Retinal pigment epithelial cell (primary cell): ENCODE results near the gene PTPRK.

Experiments
- DNase-seq: peaks from one replicate; pipeline ENCODE4 v3.0.0-alpha.2; 2010; ENCODE audit warnings: low read depth
- H3K4me3 ChIP-seq: 2 replicates; pipeline ENCODE4 v1.5.1; 2011; ENCODE audit warnings: mild to moderate bottlenecking, low read length, control low read depth, moderate library complexity
- CTCF ChIP-seq: conservative IDR thresholded peaks from 2 replicates; pipeline ENCODE4 v1.5.1; 2011; ENCODE audit warnings: low read depth, low read length, control low read depth, inconsistent platforms

Gene PTPRK

GRCh38 chr6:128244751-128245405 is 275.5 kb downstream of the PTPRK start:
- no peak for DNase-seq
- no peak for TF ChIP-seq CTCF
- no peak overlapping the region for H3K4me3 ChIP-seq

- H3K4me3 ChIP-seq, result no peak overlapping the region
- no peak for TF ChIP-seq CTCF
Measured at GRCh38 chr6:128242765-128243403, 277.5 kb downstream of the PTPRK start.

GRCh38 chr6:128241216-128241615 is 279.2 kb downstream of the PTPRK start:
- DNase-seq, result no peak
- TF ChIP-seq CTCF, result no peak
- H3K4me3 ChIP-seq, result no peak overlapping the region

More at GRCh38 chr6:128242765-128243403, 277.5 kb downstream of the PTPRK start:
- DNase-seq, result no peak

- H3K4me3 ChIP-seq, result no peak overlapping the region
- TF ChIP-seq CTCF, result no peak
- no peak for DNase-seq
Measured at GRCh38 chr6:128240024-128240428, 280.4 kb downstream of the PTPRK start.

- no peak for DNase-seq
- H3K4me3 ChIP-seq, result no peak overlapping the region
- no peak for TF ChIP-seq CTCF
Measured at GRCh38 chr6:128239146-128239545, 281.3 kb downstream of the PTPRK start.

GRCh38 chr6:128238225-128238624 is 282.2 kb downstream of the PTPRK start:
- no peak overlapping the region for H3K4me3 ChIP-seq
- no peak for TF ChIP-seq CTCF
- no peak for DNase-seq

GRCh38 chr6:128235556-128235955 is 284.8 kb downstream of the PTPRK start:
- TF ChIP-seq CTCF, result no peak
- no peak for DNase-seq
- H3K4me3 ChIP-seq, result no peak overlapping the region
